Mammary epithelial cell (primary cell): ENCODE data around the gene HLA-DQB1.

Source experiments
- EZH2 ChIP-seq: IDR thresholded peaks from 2 replicates; pipeline ENCODE4 v1.6.1; 2012; ENCODE audit warnings: low read length, inconsistent platforms, borderline replicate concordance
- TF ChIP-seq, protein P1 (sequence below), 2 donors: IDR thresholded peaks in 1 of 2; conservative IDR thresholded peaks in 1 of 2; 2 replicates each; pipeline ENCODE4 v1.5.1; 2011 to 2012; ENCODE audit warnings: inconsistent platforms in 2 of 2, low read length in 2 of 2, mild to moderate bottlenecking in 2 of 2, control low read depth in 1 of 2, low read depth in 1 of 2; ENCODE audit not compliant: insufficient read depth in 1 of 2; ENCODE audit errors: extremely low read depth in 1 of 2

DNA sequence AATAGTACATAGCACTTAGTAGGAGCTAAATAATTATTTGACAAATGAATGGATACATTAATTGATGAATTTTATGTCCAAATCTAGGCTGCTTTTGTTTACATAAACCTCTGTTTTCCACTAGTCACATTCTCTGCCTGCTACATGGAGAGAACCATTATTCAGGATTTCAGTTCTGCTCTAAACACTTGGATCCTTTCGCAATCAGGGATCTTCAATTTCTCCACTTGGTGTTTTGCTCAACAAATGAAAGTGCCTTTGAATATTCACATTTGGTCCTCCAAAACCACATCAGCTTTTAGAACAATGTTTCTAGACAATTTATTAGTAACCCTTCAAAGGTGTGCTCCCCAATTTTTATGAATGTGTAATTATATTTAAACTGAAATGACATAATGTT, 30.6 kb upstream of the HLA-DQB1 start:
- TF ChIP-seq, protein P1, sequence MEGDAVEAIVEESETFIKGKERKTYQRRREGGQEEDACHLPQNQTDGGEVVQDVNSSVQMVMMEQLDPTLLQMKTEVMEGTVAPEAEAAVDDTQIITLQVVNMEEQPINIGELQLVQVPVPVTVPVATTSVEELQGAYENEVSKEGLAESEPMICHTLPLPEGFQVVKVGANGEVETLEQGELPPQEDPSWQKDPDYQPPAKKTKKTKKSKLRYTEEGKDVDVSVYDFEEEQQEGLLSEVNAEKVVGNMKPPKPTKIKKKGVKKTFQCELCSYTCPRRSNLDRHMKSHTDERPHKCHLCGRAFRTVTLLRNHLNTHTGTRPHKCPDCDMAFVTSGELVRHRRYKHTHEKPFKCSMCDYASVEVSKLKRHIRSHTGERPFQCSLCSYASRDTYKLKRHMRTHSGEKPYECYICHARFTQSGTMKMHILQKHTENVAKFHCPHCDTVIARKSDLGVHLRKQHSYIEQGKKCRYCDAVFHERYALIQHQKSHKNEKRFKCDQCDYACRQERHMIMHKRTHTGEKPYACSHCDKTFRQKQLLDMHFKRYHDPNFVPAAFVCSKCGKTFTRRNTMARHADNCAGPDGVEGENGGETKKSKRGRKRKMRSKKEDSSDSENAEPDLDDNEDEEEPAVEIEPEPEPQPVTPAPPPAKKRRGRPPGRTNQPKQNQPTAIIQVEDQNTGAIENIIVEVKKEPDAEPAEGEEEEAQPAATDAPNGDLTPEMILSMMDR (conservative IDR thresholded peaks at IDR 0.05 in 1 of 2, IDR thresholded peaks at IDR 0.05 in 1 of 2; ENCODE audit: extremely low read depth in 1 of 2, insufficient read depth in 1 of 2, low read depth in 1 of 2, low read length in 2 of 2), result no peak
- no peak for TF ChIP-seq EZH2
